T-helper 1 cell treated with Interleukin-12 subunit alpha and Interleukin-12 subunit beta and Interleukin-4 antibody, amounts not matched to agents 30 ng/mL and 1 ng/mL, for 36 hours (primary cell): ENCODE data around the gene ZNF524. TPM values are rescaled to one million over a fixed set of nuclear protein-coding genes. Genes with fewer than 3 reads are reported as not detected.
"Not testable (repeated sequence)": the region's sequence is repeated elsewhere in the genome, so short reads cannot be mapped to it uniquely, and the experiment has no call there.

Experiments used
- intact Hi-C: fragments of 100-400 bp; cut with micrococcal nuclease; formaldehyde crosslinking; loops from one replicate; pipeline ENCODE4 v1.15.1; 2024
- total RNA-seq: library from RNA; stranded (reverse); gene quantifications from 2 replicates; pipeline ENCODE4 v1.2.3, GENCODE V29; 2022

ZNF524 gene
- total RNA-seq, 1 donor from 2014 or later, result 21.0 TPM

DNA sequence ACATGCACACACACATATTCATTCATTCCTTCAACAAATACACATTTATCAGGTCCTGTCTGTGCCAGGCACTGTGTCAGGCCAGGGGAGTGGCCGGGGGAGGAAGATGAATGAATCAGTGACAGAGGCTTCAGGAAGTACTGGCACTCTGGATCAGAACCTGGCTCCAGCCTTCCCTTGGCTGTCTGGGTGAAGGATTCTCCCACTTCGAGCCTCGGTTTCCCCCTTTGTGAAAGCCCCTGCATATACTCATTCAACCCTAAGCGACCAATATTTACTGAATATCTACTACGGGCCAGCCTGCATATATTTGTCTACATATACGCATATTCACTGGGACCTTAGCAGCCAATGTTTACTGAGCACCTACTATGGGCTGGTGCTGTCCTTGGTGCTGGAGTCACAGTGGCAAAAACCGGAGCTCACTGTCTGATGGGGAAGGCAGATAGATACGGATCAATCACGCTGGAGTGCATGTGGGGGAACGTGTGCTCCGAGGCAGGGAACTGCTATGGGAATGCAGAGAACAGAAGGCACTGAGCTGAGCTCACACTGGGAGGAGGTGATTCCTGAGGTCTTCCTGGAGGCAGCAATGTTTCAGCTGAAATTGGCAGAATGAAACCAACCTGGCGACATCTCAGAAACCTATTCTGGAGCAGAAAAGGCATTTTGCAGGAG is 18.8 kb upstream of the ZNF524 start:
- intact Hi-C loops, result loop anchor here (2.0 kb wide), 2 partner anchors 54 to 1116 kb away; no protein-coding TSS in a partner anchor

DNA sequence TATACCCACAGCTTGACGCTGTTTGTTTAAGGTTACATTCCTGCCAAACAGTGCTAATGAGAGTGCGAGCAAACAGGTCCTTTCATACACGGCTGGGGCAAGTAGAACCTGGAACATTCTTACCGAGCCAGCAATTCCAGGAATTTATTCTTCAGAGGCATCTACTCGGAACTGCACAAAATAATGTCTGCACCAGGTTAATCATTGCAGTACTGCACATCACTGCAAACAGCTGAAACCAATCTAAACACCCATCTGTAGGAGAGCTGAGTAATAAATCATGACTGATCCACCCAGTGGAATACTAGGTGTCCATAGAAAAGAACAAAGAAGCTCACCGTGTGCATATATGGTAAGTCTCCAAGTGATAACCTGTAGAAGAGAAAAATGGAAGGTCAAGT is 18.3 kb upstream of the ZNF524 start:
- intact Hi-C loops, result loop anchor here (2.0 kb wide), 2 partner anchors 53 to 1117 kb away; no protein-coding TSS in a partner anchor

DNA sequence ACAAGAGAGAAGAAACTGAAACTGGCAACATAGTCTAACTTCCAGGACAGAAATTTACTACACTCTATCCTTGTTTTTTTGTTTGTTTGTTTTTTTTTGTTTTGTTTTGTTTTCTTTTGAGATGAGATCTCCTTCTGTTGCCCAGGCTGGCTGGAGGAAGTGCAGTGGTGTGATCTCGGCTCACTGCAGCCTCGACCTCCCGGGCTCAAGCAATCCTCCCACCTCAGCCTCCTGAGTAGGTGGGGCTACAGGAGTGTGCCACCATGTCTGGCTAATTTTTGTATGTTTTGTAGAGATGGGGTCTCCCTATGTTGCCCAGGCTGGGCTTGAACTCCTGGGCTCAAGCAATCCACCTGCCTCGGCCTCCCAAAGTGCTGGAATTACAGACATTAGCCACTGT is 17.8 kb upstream of the ZNF524 start:
- intact Hi-C loops, result not testable (repeated sequence)

DNA sequence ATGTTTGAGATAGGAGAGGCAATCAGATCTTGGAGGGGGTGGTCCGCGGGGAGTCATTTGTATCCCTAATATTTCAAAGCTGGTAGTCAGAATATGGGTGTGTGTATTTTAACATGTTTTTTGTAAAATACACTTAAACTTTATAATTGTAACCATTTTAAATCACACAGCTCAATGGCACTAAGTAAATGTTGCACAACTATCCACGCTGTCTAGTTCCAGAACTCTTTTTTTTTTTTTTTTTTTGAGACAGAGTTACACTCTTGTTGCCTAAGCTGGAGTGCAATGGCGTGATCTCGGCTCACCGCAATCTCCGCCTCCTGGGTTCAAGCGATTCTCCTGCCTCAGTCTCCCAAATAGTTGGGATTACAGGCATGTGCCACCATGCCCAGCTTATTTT is 16.2 kb upstream of the ZNF524 start:
- intact Hi-C loops, result not testable (repeated sequence)

DNA sequence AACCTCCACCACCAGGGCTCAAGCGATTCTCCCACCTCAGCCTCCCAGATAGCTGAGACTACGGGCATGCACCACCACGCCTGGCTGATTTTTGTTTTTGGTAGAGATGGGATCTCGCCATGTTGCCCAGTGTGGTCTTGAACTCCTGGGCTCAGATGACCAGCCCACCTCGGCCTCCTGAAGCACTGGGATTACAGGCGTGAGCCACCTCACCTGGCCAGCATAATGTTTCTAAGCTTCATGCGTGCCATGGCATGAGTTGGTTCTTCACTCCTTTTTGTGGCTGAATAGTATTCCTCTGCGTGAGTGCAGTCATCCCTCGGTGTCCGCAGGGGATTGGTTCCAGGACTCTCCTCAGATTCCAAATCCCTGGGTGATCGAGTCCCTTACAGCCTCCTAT is 15.2 kb upstream of the ZNF524 start:
- intact Hi-C loops, result no loop called here

DNA sequence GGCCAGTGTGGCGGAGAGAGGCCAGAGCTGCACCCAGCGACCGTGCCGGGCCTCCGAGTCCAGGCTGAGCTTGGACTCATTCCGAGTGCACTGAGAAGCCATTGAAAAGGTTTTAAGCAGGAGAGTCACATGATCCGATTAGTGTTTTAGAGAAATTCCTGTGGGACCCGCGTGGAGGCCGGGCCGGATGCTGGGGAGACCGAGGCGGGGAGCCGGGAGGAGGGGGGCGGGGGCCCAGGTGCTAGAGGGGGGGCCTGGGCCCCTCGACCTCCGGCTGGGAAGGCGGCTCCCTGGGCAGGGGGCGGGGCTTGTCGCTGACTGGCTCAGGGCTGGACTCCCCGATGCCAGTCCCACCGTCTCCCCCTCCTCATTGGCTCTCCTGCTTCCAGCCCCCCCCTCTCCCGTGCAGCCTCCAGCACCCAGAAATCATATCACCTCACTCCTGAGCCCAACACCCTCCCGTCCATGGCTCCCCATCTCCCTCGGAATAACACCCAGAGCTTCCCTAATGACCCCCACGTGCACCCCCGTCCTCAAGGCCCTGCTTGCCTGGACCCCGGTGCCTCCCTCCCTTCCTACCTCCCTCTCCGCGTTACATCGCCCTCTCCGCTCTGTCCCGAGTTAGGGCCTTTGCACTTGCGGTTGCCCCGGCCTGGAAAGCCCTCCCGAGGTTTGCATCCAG is 14.3 kb upstream of the ZNF524 start:
- intact Hi-C loops, result no loop called here

DNA sequence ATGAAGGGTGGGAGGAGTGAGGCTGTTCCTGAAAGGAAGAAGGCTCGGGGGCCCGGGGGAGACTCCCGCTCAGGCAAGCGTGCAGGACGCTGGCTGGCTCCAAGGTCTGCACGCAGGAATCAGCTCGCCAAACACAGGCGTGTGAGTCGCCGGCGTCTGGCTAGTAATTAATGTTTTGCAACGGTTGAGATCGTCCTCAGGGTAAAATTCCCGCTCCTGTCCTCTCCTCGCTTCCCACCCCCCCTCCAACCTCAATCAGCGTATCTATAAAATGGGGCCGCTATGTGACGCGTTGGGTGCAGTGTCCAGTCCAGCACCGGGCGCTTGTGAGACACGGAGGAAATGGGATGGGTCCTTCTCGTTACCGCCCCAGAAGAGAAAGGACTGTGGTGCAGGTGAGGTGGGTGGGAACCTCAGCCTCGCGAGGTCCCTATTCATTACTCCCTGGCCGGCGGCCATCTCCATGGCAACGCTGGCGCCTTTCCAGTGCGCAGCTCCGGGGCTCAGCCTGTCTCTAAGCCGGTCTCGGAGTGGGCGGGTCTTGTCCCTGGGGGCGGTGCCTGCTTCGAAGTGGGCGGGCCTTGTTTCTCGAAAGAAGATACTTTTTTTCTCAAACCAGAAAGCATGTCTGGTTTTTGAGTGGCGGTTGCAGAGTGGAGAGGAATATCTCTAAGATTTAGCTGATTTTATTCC is 13.0 kb upstream of the ZNF524 start:
- intact Hi-C loops, result loop anchor here (1.0 kb wide), 5 partner anchors 12 to 111 kb away; partner anchors contain the start of genes FIZ1, ZNF628, ZNF784 and ZNF865

DNA sequence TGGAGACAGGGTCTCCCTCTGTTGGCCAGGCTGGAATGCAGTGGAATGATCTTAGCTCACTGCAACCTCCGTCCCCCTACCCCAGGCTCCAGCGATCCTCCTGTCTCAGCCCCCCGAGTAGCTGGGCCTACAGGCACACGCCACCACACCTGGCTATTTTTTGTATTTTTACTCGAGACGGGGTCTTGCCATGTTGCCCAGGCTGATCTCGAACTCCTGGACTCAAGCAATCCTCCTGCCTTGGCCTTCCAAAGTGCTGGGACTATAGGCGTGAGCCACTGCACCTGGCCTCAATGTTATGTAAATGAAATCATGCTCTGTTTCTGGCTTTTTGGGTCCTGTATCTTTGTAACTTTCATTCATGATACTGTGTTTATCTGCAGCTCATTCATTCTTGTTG is 11.3 kb upstream of the ZNF524 start:
- intact Hi-C loops, result no loop called here

DNA sequence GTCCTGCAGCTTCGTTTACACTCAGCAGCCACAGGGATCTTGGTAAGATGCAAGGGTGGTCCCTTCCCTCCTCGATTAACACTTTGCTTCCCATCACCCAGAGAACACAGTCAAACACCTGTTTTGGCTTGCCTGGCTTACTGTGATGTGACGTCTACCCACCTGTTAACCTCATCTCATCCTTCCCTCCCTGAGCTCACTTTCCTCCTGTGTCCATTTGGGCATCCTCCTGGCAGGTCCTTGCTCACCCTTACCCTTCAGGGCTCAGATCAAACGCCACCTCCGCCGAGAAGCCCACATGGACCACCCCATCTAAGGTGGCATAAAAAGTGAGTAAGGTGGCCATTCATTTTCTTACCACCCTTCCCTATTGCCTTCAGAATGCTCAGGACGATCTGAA is 10.0 kb upstream of the ZNF524 start:
- intact Hi-C loops, result no loop called here

DNA sequence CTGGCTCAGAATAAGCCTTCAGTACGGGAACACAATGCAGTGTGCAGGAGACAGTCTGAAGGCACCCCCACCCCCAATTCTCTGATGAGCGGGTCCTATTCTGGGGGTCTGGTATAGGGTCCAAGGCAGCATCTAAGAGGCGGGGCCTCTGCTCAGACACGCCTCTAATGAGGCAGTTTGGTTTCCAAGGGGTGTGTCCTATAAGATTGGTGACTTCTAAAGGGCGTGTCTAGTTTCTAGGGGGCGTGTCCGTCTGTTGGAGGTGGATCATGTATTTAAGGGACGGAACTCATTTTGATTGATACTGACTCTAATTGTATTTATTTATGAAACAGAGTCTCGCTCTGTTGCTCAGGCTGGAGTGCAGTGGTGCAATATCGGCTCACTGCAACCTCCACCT is 9.5 kb upstream of the ZNF524 start:
- intact Hi-C loops, result no loop called here

DNA sequence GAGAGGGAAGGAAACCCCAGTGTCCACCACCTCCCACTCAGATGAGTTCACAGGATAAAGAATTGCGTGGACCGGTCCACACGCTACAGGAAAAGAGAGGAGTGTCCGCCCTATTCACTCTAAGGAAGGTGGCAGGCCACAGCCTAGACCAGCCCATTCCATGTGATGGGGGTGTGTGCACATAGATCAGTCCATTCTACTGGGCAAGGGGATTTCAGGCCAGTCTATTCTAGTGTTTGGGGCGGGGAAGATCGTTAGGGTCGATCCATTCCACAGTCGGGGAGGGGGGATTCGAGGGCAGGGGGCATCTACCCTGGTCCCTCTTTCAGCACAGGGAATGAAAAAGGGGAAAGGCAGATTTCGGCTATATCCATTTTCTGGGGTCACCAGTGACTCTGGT is 8.5 kb upstream of the ZNF524 start:
- intact Hi-C loops, result no loop called here

DNA sequence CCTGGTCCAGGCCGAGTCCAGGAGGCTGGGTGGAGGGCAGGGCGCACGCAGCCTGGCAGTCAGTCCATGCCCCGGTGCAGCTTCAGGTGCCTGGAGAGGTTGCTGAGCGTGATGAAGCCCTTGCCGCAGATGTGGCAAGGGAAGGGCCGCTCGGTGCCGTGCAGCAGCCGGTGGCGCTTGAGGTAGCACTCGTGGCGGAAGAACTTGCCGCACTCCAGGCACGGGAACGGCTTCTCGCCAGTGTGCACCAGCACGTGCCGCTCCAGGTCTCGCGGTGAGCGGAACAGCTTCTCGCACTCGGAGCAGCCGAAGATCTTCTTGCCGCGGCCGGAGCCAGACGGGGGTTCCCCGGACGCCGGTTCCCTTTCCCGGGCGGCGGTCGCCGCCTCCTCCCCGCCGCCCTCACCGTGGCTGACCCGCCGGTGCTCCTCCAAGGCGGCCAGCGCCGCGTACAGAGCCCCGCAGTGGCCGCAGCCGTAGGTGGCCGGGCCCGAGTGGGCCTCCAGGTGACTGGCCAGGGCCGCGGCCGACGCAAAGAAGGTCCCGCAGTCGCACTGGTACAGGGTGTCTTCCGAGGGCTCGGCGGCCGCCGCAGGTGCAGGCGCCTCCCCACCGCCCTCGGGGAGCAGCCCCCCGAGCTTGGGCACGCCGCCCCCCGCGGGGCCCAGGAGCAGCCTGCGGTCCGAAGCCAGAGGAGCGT is 7.5 kb upstream of the ZNF524 start:
- intact Hi-C loops, result no loop called here

DNA sequence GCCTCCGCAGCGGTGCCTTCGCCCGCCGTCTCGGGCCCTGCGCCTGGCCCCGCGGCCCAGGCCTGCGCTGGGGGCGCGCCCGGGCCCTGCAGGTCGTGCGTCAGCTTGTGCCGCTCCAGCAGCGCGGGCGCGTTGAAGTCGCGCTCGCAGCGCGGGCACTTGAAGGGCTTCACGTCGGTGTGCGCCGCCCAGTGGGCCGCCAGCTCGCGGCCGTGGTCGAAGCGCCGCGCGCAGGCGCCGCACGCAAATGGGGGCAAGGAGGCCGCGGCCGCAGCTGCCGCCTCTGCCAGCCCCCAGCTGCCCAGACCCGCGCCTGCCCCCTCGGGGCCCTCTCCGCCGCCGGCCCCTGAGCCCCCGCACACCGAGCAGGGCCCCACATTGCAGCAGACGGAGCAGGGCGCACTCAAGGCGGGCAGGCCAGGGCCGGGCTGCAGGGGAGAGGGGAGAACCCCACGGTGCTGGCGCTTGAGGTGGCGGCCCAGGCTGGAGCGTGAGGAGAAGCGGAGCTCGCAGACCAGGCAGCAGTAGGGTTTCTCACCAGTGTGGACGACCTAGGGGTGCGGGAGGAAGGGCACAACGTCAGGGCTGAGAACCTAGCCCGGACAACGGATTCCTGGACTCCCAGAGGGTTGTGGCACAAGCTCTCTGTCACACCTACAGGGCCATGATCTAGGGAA is 6.9 kb upstream of the ZNF524 start:
- intact Hi-C loops, result no loop called here

DNA sequence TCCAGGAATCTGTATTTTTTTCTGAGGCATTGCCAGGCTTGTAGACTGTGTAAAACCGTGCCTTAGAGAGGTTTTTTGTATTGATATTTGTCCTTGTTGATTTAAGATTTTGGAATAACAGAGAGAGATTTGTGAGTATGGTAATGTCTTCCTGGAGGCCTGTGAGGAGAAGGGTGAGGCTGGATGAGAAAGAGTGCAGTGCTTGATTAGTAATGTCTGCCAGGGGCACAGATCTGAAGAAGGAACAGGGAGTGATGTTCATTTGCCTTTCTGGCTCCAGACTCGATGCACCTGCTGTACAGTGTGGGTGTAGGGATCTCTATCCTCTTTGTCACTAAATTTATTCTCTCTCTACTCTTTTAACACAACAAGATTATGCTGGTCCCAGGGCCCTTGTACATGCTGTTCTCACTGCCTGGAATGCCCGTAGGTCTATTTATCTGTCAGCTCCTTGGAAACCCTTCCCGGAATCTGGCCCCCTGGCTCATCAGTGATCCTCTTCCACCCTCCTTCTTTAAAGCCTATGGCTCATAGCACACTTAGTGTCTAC is 5.0 kb upstream of the ZNF524 start:
- intact Hi-C loops, result no loop called here

DNA sequence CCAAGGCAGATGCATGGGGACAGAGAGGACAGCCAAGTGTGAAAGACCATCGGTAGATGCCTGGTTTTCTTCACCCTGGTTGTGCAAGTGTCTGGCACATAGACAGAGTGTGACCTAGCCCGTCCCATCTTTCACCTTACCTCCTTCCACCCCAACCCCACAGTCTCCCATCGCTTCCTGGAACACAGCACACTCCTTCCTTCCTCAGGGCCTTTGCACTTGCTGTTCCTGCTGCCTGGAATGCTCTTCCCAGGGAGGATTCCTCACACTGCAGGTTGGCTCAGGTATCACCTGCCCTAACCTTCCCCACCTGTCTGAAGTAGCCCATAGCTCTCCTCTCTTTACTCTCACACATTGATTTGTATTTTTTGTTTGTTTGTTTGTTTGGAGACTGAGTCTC is 3.8 kb upstream of the ZNF524 start:
- intact Hi-C loops, result no loop called here

DNA sequence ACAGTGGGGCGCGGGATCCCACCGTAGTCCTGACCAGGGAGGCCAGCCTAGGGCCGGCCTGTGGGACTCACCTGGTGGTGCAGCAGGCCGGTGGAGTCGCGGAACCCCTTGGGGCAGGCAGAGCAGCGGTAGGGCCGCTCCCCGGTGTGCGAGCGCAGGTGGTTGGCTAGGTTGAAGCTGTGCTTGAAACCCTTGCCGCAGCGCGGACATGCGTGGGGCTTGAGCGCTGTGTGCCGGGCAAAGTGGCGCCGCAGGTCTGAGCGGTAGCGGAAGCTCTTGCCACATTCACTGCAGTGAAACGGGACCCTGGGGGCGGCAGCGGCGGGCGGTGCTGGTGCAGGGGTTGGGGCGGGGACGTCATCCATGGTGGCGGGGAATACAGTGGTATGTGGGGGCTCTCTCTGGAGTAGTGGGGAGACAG is 2.6 kb upstream of the ZNF524 start:
- intact Hi-C loops, result no loop called here

DNA sequence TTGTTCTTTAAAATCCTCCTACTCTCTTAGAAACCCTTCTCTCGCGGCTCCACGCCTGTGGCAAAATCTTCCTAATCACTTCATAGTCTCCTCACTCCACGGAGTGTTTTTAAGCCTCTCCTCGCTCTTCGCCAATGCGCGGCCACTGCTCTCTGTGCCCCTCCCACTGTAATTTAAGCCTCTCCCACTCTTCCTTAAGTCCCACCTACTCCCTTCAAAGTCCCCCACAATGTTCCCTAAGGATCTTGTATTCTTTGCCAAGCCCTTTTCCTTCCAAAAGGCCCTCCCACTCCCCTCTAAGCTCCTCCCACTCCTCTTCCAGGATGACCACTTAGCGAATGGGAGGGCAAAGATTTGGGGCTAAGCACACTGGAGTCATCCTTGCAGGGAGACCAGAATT is 2.1 kb upstream of the ZNF524 start:
- intact Hi-C loops, result loop anchor here (1.0 to 2.0 kb wide), 2 partner anchors 8 to 1133 kb away; no protein-coding TSS in a partner anchor

DNA sequence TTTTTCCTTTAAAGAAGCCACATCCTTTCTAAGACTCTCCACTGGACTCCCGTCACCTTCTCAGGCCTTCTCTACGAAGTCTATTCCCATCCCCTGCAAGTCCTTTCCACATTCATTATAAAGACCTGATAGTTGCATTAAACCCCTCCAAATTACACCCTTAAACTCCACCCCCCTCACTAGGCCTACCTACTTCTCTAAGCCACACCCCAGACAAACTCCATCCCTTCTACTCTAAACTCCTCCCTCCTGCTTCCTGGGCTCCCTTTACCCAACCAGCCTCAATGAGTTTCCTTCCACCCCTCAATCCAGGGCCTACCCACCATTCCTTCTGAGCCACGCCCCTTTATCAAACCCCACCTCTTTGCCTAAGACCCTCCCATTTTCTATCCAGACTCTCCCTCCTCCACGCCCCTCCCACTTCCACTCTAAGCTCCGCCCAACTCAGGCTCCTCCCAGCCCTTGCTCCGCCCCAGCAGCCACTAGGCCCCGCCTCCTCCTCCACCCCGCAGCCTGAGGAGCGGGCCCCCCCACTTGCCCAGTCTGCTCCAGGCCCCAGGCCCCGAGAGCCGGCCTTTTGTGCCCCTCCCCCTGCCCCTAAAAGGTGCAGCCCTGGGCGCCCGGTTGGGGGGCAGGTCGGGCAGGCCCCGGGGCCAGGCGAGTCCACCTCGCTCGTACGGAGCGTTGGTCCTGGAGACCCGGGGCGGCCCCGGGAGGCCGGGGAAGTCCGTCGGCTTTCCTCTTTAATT is 1.2 kb upstream of the ZNF524 start:
- intact Hi-C loops, result loop anchor here (1.0 to 2.0 kb wide), 22 partner anchors 7 to 1462 kb away; partner anchors contain the start of genes CNOT3, EPN1, HSPBP1 and ISOC2

DNA sequence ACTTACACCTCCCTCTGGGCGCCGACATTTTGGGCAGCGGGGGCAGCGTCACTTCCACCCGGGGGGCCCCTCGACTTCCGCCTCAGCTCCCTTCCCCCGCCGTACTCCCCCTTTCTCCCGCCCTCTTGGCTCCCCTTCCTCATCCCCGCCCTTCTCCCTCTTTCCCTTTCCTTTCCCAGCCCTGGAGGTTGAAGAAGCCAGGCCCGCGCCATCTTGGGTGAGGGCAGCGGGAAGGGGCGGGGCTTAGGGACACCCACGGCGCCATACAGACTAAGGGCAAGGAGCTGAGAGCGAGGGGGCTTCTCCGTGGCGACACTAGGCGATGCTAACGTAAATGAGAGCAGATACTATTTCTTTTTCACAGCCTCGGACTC is 633 bp upstream of the ZNF524 start, which contains the start of gene FIZ1:
Gene FIZ1, minus strand, starts transcription at position 50 of the 374 bp plus-strand sequence. CDS start 1,652 bp downstream, outside the sequence.
- intact Hi-C loops, result loop anchor here (1.0 to 2.0 kb wide), 21 partner anchors 12 to 1462 kb away; partner anchors contain the start of genes CNOT3, EPN1, HSPBP1 and ISOC2

DNA sequence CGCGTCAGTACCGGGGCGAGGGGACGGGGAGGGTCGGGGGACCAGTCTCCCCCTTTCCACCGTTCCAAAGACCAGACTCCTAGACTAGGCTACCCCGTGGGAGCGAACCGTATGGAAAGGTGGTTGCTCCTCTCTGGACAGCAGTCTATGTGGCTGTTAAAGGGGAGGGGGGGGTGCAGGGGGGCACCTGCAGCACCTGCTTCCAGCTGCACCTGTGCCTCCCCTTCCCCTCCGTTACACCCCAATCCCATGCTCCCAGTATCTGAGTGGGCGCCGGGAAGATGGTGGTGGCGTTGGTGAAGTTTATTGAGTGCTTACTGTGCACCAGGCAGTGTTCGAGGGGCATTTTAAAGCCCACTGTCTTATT is 557 bp downstream of the ZNF524 start:
- intact Hi-C loops, result loop anchor here (10.0 kb wide), 2 partner anchors 714 to 1736 kb away; partner anchors contain the start of genes MYADM and ZSCAN5A
